Hematopoietic multipotent progenitor cell treated with erythropoietin and hydrocortisone succinate and interleukin-3 and kit ligand, for 17 days (in vitro differentiated cells): ENCODE results near the gene MYO16.

Source experiments
- DNase-seq: peaks from one replicate; pipeline ENCODE4 v3.0.0-alpha.2; 2015; ENCODE audit warnings: low spot score

The MYO16 gene

DNA sequence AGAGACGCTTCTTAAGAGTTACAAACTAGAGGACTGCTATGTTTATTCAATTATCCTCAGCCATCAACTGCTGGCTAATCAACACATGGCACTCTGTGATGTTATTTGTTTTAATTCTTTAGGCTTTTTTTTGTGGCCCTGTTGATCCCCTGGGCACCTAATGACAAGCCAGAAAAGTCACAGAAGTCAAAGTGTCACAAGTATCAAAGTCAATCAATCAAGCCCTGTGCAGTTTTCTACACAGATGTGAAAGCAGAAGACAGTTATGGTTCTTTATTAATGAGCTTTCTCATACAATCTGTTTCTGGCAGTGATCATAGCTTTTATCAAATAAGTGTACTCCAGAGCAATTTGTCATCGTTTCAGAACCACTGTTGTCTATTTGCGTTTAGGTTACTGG is 34.3 kb downstream of the MYO16 start:
- no peak for DNase-seq

DNA sequence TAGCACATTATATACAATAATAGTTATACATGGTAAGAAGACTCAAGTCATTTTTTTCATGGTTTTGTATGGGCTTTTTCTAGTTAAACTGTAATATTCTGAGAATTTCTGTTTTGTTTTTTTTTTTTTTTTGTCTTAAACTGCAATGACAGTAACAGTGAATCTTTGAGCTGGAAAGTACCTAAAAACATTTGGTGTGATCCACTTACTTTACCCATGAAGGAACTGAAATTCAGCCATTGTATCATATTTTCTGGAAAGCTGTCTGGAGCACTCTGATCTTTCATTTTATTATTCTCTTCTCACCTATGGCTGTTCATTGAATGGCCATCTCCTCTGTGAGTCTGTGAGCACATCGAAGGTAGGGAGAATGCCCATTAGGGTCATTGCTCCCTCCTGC is 37.8 kb downstream of the MYO16 start:
- DNase-seq: no peak

DNA sequence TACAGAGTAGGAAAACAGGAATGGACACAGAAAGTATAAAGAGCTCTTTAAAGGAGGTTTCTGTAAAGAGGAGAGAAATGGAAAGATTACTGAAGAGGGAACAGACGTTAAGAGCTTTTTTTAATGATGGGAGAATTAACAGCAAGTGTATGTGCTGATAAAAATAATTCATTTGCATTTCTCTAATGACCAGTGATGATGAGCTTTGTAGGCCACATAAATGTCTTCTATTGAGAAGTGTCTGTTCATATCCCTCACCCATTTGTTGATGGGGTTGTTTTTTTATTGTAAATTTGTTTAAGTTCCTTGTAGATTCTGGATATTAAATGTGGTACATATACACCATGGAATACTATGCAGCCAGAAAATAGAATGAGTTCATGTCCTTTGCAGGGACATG is 40.0 kb downstream of the MYO16 start:
- no peak for DNase-seq

DNA sequence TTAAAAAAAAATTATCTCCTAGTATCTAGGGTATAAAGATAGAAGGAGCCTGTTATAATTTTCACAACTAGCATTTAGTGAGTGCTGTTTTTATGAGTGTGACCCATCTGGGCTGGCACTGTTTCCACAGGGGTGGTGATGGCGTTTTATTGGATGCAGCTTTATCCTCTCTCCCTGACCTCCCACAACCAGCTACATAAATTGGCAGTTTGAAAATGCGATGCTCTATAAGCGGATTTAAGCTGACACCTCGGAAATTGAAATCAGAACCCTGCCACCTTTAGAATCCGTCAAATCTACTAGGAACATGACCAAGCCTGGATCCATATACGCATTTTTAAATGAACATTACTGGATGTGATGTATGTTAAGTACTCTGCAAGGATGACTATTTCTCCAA is 44.9 kb downstream of the MYO16 start:
- DNase-seq: no peak

DNA sequence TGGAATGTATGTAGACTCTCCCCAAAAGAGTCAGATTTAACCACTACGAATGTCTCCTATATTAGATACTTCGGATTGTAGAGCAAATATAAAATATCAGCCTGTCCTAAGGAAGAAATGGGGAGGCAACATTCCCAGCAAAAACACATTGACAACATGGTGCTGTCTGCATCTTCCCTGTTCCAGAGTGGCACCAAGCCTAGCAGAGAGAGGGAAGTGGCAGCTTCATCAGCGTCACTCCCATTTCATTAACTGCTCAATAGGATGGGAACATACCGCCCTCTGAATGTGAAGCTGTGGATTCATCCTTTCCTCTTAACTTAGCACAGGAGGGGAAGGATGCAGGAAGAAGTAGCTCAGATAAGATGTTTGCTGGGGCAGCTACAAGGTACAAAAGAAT is 45.4 kb downstream of the MYO16 start:
- no peak for DNase-seq

DNA sequence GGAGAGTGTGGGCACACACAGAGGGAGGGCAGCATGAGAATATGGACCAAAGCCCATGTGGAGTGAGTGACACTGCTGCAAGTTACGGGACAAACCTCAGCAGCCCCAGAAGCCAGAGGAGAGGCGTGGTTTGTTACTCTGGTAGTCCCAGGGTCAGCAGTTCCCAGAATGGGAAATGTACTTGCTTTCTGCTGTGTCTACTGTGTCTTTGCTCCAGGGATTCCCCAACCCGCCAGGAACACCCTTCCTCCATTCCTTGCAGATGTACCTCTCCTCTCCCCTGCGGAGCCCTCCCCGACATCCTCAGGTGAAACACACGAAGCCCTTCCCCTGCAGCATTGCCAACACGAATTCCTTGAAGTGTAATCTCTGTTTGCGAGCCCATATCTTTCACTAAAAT is 47.2 kb downstream of the MYO16 start:
- no peak for DNase-seq

DNA sequence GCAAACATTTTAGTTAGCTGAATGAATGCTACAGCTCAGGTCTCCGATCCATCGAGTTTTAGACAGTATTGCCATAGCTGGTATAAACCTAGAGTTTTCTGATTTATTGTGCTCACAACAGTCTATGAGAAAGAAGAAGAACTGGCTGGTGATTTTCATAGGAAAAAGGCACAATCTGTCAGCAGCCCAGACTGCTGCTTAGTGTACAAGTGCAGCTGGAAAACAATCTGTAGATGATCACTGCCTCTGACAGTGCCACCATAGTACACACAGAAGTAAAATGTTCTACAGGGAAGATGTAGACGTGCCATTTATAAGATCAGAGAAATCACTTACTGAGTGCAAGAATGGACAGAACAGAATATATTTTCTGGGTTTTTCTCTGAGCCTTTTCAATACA is 48.4 kb downstream of the MYO16 start:
- DNase-seq: no peak

DNA sequence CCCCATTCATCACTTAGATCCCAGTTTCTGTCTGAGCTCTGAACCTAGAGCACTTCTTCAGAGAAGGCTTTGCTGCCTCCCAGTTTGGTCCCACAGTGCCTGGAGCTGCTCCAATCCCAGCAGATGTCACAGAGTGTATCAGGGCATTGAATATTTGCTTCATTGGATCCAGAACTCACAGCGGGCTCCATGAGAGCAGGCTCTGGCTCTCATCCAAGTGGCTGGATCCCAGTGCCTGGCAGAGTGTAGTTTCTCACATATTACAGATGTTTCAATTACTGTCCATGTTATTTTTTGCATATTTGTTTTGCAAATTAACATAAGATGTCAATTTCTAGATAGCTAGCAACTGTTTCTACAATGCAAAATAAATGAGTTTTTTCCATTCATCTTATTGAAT is 50.6 kb downstream of the MYO16 start:
- no peak for DNase-seq

DNA sequence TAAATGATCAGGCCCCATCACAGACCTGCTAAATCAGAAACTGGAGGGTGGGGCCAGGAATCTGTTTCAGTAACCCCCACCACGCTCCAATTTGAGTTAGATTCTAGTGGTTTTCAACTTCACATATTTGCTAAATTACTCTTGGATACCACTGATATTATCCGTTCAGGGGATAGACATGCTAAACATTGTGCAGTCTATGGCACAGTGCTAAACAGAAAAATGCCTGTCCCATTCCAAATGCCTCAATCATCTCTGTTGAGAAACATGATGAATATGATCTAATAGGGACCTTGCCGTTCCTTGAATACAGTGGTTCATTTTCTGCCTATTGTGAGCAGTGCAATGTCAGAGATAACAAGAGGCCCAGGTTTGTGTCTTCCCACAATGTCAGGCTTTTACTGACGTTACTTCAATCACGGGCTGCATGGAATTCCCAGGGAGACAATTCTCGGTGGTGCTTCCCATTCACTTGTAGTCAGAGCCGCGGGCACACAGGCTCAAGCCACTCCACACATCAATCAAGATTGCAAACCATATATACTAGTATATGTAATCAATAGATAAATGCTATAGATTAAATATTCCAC is 52.7 kb downstream of the MYO16 start:
- DNase-seq: no peak

DNA sequence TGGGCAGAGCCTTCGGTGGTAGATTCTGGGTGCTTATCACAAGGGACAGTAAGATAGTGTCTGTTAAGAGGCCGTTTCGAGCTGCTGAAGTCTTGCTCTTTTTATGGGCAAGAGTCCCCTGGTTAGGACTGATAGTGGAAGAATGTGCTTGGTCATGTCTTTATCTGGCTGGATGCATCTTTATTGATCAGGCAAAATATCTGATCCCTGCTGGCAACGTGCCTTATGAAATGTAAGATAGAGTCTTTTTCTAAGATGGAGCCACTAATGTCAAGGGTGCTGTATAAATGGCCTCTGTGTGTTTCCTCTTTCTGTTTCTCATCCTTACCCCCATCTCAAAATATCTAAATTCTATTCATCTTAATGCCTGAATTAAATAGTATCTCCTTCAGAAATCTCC is 53.3 kb downstream of the MYO16 start:
- no peak for DNase-seq

DNA sequence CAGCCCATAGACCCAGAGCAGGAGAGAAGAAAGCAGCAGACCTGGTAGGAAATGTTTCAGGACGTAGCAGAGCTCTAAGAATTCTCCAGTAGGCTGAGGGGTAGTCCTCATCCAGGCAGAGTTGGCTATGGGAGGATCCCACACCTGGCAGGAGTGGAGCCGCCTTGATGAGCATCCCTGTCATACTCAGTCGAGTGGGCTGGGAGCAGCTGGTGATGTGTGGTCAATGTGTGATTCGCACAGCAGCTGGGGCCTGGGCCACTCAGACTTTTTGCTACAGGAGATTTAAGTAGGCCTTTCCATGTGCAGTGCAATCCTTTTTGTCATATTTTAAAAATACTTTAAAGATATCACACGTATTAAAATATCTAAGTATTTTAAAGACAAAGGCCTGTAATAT is 56.6 kb downstream of the MYO16 start:
- no peak for DNase-seq

DNA sequence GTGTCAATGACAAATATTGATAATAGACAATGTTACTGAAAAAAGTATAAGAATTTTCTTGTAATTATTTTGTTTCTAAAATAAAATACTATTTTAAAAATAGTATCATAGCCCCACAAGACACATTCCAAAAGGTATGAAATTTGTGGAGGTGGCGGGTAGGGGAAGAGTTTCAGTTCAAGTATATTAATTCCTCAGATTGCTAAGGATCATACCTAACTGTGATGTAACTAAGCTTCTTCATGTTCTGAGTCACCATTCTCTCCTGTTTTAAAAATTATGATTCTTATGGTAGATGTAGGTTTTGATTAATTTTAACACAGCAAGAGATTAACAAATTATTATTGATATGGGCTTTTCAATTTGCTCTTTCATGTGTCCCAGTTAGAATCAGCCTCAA is 61.3 kb downstream of the MYO16 start:
- DNase-seq: no peak

DNA sequence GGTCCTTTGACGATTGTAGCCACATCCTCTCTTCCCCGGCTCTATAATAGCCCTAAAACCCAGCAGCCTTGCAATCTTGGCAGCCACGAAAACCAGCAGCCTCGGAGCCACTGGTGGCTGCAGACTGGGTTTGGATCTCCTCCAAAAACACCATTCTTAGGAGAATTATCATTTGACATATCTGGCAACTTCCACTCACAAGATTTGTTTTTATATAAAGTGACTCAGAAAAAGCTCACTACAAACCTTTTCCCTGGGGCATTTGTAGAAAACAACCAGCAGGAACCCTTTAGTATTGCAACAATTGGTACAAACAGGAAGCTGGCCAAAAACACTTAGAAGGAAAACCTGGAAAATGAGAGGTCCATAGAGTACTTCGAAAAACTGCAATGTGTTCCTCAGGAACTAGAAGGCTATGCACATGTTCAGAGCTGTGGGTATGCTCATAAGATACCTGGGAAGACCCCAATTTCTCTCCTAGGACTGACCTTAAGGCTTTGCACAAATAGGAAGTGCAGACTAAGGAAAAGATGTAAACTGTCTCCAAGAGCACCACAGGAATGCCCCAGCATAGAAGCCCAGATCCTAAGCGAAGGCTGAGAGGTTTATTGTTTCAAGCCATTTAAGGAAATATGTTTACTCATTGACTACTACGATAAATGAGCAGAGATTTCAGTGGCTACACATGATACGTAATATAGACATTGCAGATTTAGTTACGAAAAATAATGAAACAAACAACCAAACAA is 71.2 kb downstream of the MYO16 start:
- no peak for DNase-seq

DNA sequence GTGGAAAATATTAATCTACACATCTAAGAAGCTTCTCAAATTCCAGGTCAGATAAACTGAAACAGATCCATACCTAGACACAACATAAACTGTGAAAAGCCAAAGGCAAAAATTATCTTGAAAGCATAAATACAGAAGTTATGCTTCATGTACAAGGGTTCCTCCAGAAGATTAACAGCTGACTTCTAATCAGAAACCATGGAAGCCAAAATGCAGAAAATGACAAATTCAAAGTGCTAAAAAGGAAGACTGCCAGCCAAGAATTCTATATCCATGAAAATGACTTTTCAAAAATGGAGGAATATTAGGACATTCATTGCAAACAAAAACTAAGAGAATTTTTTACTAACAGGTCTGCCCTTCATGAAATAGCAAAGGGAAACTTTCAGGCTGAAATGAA is 72.8 kb downstream of the MYO16 start:
- no peak for DNase-seq

DNA sequence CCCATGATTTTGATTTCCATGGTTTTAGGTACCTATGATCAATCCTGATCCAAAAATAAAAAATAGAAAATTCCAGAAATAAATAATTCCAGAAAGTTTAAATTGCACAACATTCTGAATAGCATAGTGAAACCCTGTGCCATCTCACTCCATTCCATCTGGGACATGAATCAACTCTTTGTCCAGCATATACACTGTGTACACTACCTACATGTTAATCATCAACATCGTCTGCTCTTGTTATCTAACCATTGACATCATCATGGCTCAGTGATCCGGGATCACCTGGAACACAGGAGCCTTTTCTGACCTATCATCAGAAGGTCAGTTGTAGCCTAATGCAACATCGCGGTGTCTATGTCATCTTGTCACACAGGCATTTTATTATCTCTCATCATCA is 75.6 kb downstream of the MYO16 start:
- DNase-seq: no peak

DNA sequence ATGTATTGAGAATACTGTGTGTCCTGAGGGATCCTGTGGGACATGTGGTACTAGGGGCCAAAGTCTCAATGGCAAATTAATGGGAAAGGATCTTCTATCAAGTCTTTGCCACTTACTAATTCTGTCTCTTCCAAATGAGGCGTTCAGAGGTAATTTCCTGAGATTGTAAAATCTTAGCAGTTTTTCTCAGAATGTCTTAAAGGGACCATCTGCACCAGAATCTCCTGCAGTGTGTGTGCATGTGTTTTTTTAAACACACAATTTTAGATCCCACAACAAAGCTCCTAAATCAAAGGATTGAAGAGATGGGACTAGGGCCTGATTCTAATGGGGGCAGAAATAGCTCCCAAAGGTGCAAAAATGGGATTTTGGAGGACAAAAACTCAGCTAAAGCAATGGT is 78.2 kb downstream of the MYO16 start:
- no peak for DNase-seq

DNA sequence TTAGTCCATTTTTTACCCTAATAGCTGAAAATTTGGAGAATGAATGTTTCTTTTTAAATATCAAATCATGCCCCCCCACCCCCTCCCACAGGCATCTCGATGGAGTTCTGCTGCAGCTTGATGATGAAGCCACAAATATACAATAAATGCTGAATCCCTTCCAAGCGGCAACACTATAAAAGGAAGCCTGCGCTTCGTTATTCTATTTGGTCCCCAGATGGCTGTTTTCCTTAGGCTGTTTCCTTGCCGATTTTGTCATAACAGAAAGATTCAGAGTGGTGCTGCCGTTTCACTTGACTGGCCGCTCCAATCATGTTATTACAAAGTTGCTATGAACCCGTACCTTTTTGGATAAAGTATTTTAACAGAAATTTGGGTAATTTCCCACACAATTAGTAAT is 79.5 kb downstream of the MYO16 start:
- DNase-seq: no peak

DNA sequence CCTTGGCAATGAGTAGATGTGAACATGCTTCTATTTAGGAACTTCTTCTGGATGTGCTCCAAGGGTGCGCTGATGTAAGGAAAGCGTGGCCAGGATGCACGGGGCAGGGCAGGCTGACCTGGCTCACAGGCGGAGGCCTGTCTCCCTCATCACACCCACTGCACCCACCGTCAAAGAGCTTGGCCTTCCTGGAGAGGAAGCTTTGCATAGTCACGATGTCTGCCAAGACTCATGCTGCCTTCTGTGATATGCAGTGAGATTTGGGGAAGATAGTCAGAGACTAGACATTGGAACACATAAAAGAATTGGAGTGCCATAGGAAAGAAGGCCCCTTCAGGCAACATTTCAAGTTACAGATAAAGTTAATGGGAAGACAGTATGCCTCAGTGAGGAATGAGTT is 82.0 kb downstream of the MYO16 start:
- no peak for DNase-seq

DNA sequence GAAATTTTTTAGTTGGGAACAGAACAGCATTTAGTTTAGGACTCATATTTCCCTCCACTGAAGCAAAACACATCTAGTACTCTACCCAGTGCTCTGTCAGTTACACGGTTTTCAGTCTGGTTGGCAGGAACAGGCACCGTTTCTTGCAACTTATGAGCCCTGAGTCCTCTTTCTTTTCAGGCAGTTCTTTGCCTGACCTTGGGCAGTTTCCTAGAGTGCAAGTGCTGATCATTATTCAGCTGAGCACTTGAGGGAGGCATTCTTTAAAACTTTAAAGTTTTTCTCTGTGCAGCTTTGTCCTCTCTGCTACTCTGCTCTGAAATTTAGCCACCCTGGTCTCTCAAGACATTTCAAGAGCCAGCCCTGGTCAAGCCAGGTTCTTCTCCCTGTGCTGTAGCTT is 96.1 kb downstream of the MYO16 start:
- DNase-seq: no peak

DNA sequence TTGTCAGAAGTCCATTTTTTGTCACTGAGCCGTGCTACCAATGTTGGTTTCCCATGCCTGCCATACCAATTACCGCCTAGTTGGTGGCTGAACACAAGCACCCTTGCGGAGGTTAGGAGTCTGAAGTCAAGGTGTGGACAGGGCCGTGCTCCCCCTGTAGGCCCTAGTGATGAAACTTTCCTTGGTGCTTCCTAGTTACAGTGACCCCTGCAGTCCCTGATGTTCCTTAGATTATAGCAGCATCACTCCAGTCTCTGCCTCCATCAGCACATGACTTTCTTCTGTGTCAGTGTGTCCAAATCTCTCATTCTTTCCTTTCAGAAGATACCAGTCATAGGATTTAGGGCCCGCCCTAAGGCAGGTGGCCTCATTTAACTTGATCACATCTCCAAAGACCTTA is 99.0 kb downstream of the MYO16 start:
- no peak for DNase-seq

DNA sequence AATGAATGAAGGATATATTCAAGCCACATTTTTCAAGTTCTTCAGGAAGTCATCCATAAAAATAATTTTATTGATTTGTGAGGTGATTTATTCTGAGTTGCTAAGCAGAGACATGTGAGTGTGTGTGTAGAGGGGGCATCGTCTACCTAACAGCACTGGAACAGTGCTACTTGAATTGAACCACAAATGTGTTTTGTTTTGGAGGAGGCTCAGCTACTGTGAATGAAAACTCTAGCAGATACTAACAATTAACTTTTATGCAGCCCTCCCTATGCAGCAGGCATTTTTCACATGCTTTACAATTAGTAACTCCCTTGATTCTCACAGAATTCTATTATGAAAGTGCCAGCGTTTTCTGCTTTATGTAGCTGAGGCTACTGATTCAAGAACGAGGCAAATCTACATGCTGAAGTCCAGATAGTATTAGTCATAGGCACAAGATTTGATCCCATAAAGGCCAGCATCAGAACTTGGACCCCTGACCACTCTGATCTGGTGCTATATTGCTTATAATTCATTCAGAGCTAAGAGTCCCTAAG is 103.7 kb downstream of the MYO16 start:
- no peak for DNase-seq

DNA sequence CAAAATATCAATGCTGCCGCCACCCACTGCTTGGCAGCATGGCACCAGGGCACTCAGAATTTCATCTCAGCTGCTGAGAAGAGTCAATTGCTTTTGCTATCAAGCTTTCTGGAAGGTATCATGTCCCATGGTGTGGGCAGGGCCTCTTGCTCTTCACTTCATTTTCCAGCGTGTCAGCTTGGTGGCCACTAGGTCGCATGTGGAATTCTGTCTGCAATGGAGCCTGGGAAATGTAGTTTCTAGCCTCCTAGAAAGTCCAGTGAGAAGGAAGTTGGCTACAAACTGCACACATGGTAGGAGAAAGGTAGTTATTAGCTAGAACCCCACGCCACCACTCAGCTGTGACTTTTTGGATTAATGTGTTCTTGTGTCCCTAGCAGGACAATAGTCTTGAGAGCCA is 105.3 kb downstream of the MYO16 start:
- no peak for DNase-seq

DNA sequence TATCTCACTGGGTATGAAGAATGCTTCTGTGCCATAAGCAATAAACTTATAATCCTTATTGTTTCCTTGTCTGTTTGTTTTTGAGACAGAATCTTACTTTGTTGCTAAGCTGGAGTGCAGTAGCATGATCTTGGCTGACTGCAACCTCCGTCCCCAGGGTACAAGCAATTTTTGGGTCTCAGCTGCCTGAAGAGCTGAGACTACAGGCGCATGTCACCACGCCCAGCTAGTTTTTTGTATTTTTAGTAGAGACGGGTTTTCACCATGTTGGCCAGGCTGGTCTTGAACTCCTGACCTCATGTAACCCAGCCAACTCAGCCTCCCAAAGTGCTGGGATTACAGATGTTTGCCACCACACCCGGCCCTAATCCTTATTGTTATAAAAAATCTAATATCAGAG is 112.5 kb downstream of the MYO16 start:
- no peak for DNase-seq
